Measurements from ENCODE around the gene PIR.

GRCh38 chrX:15425024-15425423 lies 68.1 kb downstream of the PIR start:
- TF ChIP-seq CTCF (IDR thresholded peaks at IDR 0.05) (no peak), ZFX (IDR thresholded peaks at IDR 0.05; ENCODE audit: borderline replicate concordance) (no peak)

All from 22Rv1 (cell line).